SK-N-SH (cell line): Measurements from ENCODE around the gene ZDHHC5. TPM values are rescaled to one million over a fixed set of nuclear protein-coding genes. Genes with fewer than 3 reads are reported as not detected.

Experiments used
- CTCF ChIA-PET: fragments of 300-600, 350-600 bp; formaldehyde crosslinking; extraction: SDS; loops from one replicate; lab custom pipeline; 2021; lab: Yijun Ruan, JAX
- POLR2A ChIA-PET: fragments of 350-600 bp; sonication (Branson Sonifier 250); formaldehyde crosslinking; extraction: SDS; loops from one replicate; lab custom pipeline; 2020; ENCODE audit warnings: antibody characterized with exemption, inconsistent platforms; lab: Yijun Ruan, JAX
- DNase-seq: peaks from one replicate; pipeline ENCODE4 v3.0.0; 2012
- H2AFZ ChIP-seq: fragments of 200-600 bp; sonication (generic); 2 replicates; pipeline ENCODE4 v1.8.1; 2016; ENCODE audit warnings: antibody characterized with exemption, mild to moderate bottlenecking, low read depth
- H3F3A ChIP-seq: fragments of 200-600 bp; sonication (generic); replicated peaks from 2 replicates; pipeline ENCODE3; 2016; ENCODE audit warnings: antibody characterized with exemption, mild to moderate bottlenecking; ENCODE audit not compliant: insufficient read depth
- H3K27ac ChIP-seq, 2 experiments: fragments of 200-500 bp in 1 of 2; fragments of 200-600 bp in 1 of 2; sonication (Bioruptor generic) in 1 of 2; sonication (generic), shearing (Covaris generic) in 1 of 2; 2 replicates each; pipeline versions ENCODE4 v1.5.1 to v1.6.1; 2014 to 2016; ENCODE audit warnings: low read depth in 2 of 2, inconsistent platforms in 1 of 2, low read length in 1 of 2, mild to moderate bottlenecking in 1 of 2, mixed read lengths in 1 of 2
- H3K27me3 ChIP-seq: fragments of 200-600 bp; sonication (generic), shearing (Covaris generic); 2 replicates; pipeline ENCODE4 v1.6.1; 2016; ENCODE audit warnings: mixed run types; ENCODE audit not compliant: insufficient read depth
- H3K36me3 ChIP-seq, 2 experiments: fragments of 200-500 bp in 1 of 2; fragments of 200-600 bp in 1 of 2; sonication (Bioruptor generic) in 1 of 2; sonication (generic) in 1 of 2; replicated peaks in 1 of 2; 2 replicates each; pipeline versions ENCODE3 to v1.5.1; 2014 to 2016; ENCODE audit warnings: low read length in 1 of 2, mild to moderate bottlenecking in 1 of 2; ENCODE audit not compliant: insufficient read depth in 2 of 2, control insufficient read depth in 1 of 2
- H3K4me1 ChIP-seq, 2 experiments: fragments of 200-500 bp in 1 of 2; fragments of 200-600 bp in 1 of 2; sonication (Bioruptor generic) in 1 of 2; sonication (generic), shearing (Covaris generic) in 1 of 2; 2 replicates each; pipeline versions ENCODE4 v1.5.1 to v1.6.1; 2014 to 2016; ENCODE audit warnings: low read depth in 1 of 2, low read length in 1 of 2, mixed run types in 1 of 2; ENCODE audit not compliant: insufficient read depth in 2 of 2, control insufficient read depth in 1 of 2
- H3K4me2 ChIP-seq: fragments of 200-600 bp; sonication (generic), shearing (Covaris generic); 2 replicates; pipeline ENCODE4 v1.6.1; 2017; ENCODE audit warnings: mixed run types
- H3K4me3 ChIP-seq, 2 experiments: fragments of 200-500 bp in 1 of 2; fragments of 200-600 bp in 1 of 2; sonication (Bioruptor generic) in 1 of 2; sonication (generic), shearing (Covaris generic) in 1 of 2; 2 replicates each; pipeline versions ENCODE4 v1.5.1 to v1.8.1; 2014 to 2016; ENCODE audit warnings: low read depth in 2 of 2, inconsistent platforms in 1 of 2, low read length in 1 of 2, mild to moderate bottlenecking in 1 of 2, mixed read lengths in 1 of 2, moderate library complexity in 1 of 2
- H3K79me2 ChIP-seq: fragments of 200-600 bp; sonication (generic); 2 replicates; pipeline ENCODE4 v1.8.1; 2017; ENCODE audit warnings: mild to moderate bottlenecking; ENCODE audit not compliant: insufficient read depth
- H3K9ac ChIP-seq: fragments of 200-600 bp; sonication (generic); 2 replicates; pipeline ENCODE4 v1.6.1; 2017; ENCODE audit warnings: mixed run types
- H3K9me2 ChIP-seq: fragments of 200-600 bp; sonication (generic); 2 replicates; pipeline ENCODE4 v1.6.1; 2017; ENCODE audit warnings: mixed run types
- H3K9me3 ChIP-seq: fragments of 200-600 bp; sonication (generic); 2 replicates; pipeline ENCODE4 v1.6.1; 2017; ENCODE audit warnings: mixed run types, mild to moderate bottlenecking, moderate library complexity
- H4K20me1 ChIP-seq: fragments of 200-600 bp; sonication (generic); 2 replicates; pipeline ENCODE4 v1.6.1; 2017; ENCODE audit warnings: mild to moderate bottlenecking, mixed run types; ENCODE audit not compliant: insufficient read depth
- CHD2 ChIP-seq: fragments of 150-350 bp; IDR thresholded peaks from 2 replicates; pipeline ENCODE4 v1.6.1; 2018; ENCODE audit warnings: low read length; ENCODE audit not compliant: partially characterized antibody
- ELF1 ChIP-seq: IDR thresholded peaks from 2 replicates; pipeline ENCODE4 v1.4.0; 2012
- FOXM1 ChIP-seq: IDR thresholded peaks from 2 replicates; pipeline ENCODE4 v1.4.0; 2012; ENCODE audit warnings: low read depth, mild to moderate bottlenecking
- GABPA ChIP-seq: IDR thresholded peaks from 2 replicates; pipeline ENCODE4 v1.4.0; 2012; ENCODE audit warnings: low read depth, mild to moderate bottlenecking
- GATA2 ChIP-seq: sonication (generic); formaldehyde crosslinking; IDR thresholded peaks from 2 replicates; pipeline ENCODE4 v1.5.0; 2020; ENCODE audit warnings: mild to moderate bottlenecking, missing genetic modification reagents
- IRF3 ChIP-seq: fragments of 150-350 bp; IDR thresholded peaks from 2 replicates; pipeline ENCODE4 v1.6.1; 2016; ENCODE audit warnings: mild to moderate bottlenecking, low read depth, low read length
- JUND ChIP-seq: IDR thresholded peaks from 2 replicates; pipeline ENCODE4 v1.4.0; 2012
- MEF2A ChIP-seq: IDR thresholded peaks from 2 replicates; pipeline ENCODE4 v1.4.0; 2012; ENCODE audit warnings: low read depth, borderline replicate concordance
- NFIC ChIP-seq: IDR thresholded peaks from 2 replicates; pipeline ENCODE4 v1.4.0; 2012; ENCODE audit warnings: borderline replicate concordance
- NRF1 ChIP-seq: IDR thresholded peaks from 2 replicates; pipeline ENCODE4 v1.6.1; 2012; ENCODE audit warnings: low read depth, mild to moderate bottlenecking, low read length
- POLR2AphosphoS5 ChIP-seq: IDR thresholded peaks from 2 replicates; pipeline ENCODE4 v1.6.1; 2012; ENCODE audit warnings: low read depth, low read length
- RFX5 ChIP-seq: IDR thresholded peaks from 2 replicates; pipeline ENCODE4 v1.6.1; 2012; ENCODE audit warnings: mild to moderate bottlenecking, improper control_type of control experiment, low read length
- SMC3 ChIP-seq: IDR thresholded peaks from 2 replicates; pipeline ENCODE4 v1.6.1; 2012; ENCODE audit warnings: low read depth, low read length, improper control_type of control experiment
- YY1 ChIP-seq: IDR thresholded peaks from 2 replicates; pipeline ENCODE4 v1.4.0; 2012; ENCODE audit warnings: low read depth, mild to moderate bottlenecking
- whole genome bisulfite sequencing: methylation state at CpG from one replicate; pipeline ENCODE4 v1.1.6; 2017; ENCODE audit warnings: low lambda C conversion rate; 5-methylcytosine and 5-hydroxymethylcytosine counted together
- polyA plus RNA-seq, 3 experiments: library from polyadenylated mRNA; depleted of rRNA; stranded (reverse); fragments of >200 nt; gene quantifications; 2 replicates each; pipeline ENCODE4 v1.2.3, GENCODE V29; 2012
- small RNA-seq, 7 experiments: library from RNA; depleted of rRNA; stranded (forward); fragments of <200 nt; gene quantifications; one replicate each; pipeline ENCODE3, GENCODE V24; 2012
- TF ChIP-seq, protein P1 (sequence below): IDR thresholded peaks from 2 replicates; pipeline ENCODE4; 2012
- TF ChIP-seq, protein P2 (sequence below): fragments of 200-600 bp; sonication (generic); IDR thresholded peaks from 2 replicates; pipeline ENCODE4 v1.6.1; 2017; ENCODE audit warnings: antibody characterized with exemption, mild to moderate bottlenecking, moderate library complexity
- TF ChIP-seq, protein P3 (sequence below): fragments of 150-350 bp; IDR thresholded peaks from 2 replicates; pipeline ENCODE4 v1.6.1; 2017; ENCODE audit warnings: antibody characterized with exemption, low read length, low read depth, borderline replicate concordance

The ZDHHC5 gene
- polyA plus RNA-seq, 1 of the 3 experiments (the other 2 are of a cell fraction), result 46.6 TPM

GRCh38 chr11:57746920-57747319 lies 79.0 kb downstream of the ZDHHC5 start:
- H3K27me3 ChIP-seq, result no peaks in the 10 kb centered on the region
- POLR2A ChIA-PET, result interaction anchor here (0.7 to 0.8 kb wide), 2 partner anchors 14 to 438 kb away, joined by 5 to 6 read pairs; partner anchors contain the start of gene CTNND1

More at GRCh38 chr11:57746920-57747319, 79.0 kb downstream of the ZDHHC5 start:
- H3K27ac ChIP-seq, result no peak overlapping the region
- no peak for DNase-seq
- H3K4me2 ChIP-seq, result no peak overlapping the region
- no peak overlapping the region for H2AFZ ChIP-seq
- H3K4me3 ChIP-seq, result no peak overlapping the region
- TF ChIP-seq GABPA, result no peak
- no peak for TF ChIP-seq CHD2
- TF ChIP-seq, protein P1, sequence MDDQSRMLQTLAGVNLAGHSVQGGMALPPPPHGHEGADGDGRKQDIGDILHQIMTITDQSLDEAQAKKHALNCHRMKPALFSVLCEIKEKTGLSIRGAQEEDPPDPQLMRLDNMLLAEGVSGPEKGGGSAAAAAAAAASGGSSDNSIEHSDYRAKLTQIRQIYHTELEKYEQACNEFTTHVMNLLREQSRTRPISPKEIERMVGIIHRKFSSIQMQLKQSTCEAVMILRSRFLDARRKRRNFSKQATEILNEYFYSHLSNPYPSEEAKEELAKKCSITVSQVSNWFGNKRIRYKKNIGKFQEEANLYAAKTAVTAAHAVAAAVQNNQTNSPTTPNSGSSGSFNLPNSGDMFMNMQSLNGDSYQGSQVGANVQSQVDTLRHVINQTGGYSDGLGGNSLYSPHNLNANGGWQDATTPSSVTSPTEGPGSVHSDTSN, result no peak
- no peak for TF ChIP-seq NFIC
- TF ChIP-seq YY1, result no peak
- no peak for TF ChIP-seq RFX5
- TF ChIP-seq FOXM1, result no peak
- TF ChIP-seq NRF1, result no peak
- TF ChIP-seq, protein P2, sequence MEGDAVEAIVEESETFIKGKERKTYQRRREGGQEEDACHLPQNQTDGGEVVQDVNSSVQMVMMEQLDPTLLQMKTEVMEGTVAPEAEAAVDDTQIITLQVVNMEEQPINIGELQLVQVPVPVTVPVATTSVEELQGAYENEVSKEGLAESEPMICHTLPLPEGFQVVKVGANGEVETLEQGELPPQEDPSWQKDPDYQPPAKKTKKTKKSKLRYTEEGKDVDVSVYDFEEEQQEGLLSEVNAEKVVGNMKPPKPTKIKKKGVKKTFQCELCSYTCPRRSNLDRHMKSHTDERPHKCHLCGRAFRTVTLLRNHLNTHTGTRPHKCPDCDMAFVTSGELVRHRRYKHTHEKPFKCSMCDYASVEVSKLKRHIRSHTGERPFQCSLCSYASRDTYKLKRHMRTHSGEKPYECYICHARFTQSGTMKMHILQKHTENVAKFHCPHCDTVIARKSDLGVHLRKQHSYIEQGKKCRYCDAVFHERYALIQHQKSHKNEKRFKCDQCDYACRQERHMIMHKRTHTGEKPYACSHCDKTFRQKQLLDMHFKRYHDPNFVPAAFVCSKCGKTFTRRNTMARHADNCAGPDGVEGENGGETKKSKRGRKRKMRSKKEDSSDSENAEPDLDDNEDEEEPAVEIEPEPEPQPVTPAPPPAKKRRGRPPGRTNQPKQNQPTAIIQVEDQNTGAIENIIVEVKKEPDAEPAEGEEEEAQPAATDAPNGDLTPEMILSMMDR, result no peak
- TF ChIP-seq POLR2AphosphoS5, result no peak
- no peak for TF ChIP-seq GATA2 (CRISPR knock-in tag)
- TF ChIP-seq ELF1, result no peak
- no peak for TF ChIP-seq IRF3
- TF ChIP-seq JUND, result no peak
- TF ChIP-seq SMC3, result no peak
- TF ChIP-seq, protein P3, sequence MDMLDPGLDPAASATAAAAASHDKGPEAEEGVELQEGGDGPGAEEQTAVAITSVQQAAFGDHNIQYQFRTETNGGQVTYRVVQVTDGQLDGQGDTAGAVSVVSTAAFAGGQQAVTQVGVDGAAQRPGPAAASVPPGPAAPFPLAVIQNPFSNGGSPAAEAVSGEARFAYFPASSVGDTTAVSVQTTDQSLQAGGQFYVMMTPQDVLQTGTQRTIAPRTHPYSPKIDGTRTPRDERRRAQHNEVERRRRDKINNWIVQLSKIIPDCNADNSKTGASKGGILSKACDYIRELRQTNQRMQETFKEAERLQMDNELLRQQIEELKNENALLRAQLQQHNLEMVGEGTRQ, result no peak
- no peak for TF ChIP-seq MEF2A
- CTCF ChIA-PET, result interaction anchor here (1.0 to 13.2 kb wide), 2 partner anchors 25 to 55 kb away, joined by 3 to 142 read pairs; no protein-coding TSS in a partner anchor
- WGBS, result 90% methylated on average over 1 of the region's 1 CpG
- peaks cover 19% of the 10 kb centered on the region for H3K79me2 ChIP-seq
- peaks cover 0 to 7% of the 10 kb centered on the region in 2 experiments; a peak in 3 of 4 replicates for H3K4me1 ChIP-seq
- H3F3A ChIP-seq, result peaks cover 14% of the 10 kb centered on the region
- H3K9me3 ChIP-seq, result no peaks in the 10 kb centered on the region
- no peaks in the 10 kb centered on the region for H3K9me2 ChIP-seq
- H3K36me3 ChIP-seq, result peaks cover 21 to 35% of the 10 kb centered on the region in 2 experiments
- H4K20me1 ChIP-seq, result no peaks in the 10 kb centered on the region
- no peak overlapping the region for H3K9ac ChIP-seq

Small RNA genes within 50 kb of the gene (small RNA-seq; reads per million reads assigned to genes)
- gene MIR130A (442 to 25,474 (median 11,473) reads per million in 7 experiments), gene TMX2-CTNND1 (0 reads per million in 7 experiments)

Other genes starting within 250 kb of the ZDHHC5 start
- gene SLC43A3, start 241.0 kb upstream of the ZDHHC5 start, polyA plus RNA-seq (2012; rRNA removed), result 4.1 and 4.7 TPM in 2 replicates
- 0.08 and 0.30 TPM in 2 replicates for gene RTN4RL2, start 207.6 kb upstream of the ZDHHC5 start, polyA plus RNA-seq (2012; rRNA removed)
- gene SLC43A1, start 152.4 kb upstream of the ZDHHC5 start, polyA plus RNA-seq (2012; rRNA removed), result 3.7 and 4.4 TPM in 2 replicates
- 179 and 189 TPM in 2 replicates for gene TIMM10, start 137.4 kb upstream of the ZDHHC5 start, polyA plus RNA-seq (2012; rRNA removed)
- gene SMTNL1, start 130.5 kb upstream of the ZDHHC5 start, polyA plus RNA-seq (2012; rRNA removed), result not detected in 2 replicates
- 65.9 and 77.0 TPM in 2 replicates for gene UBE2L6, start 100.4 kb upstream of the ZDHHC5 start, polyA plus RNA-seq (2012; rRNA removed)
- gene SERPING1, start 70.4 kb upstream of the ZDHHC5 start, polyA plus RNA-seq (2012; rRNA removed), result 1.9 and 4.5 TPM in 2 replicates
- 2.3 and 2.4 TPM in 2 replicates for gene YPEL4, start 18.2 kb upstream of the ZDHHC5 start, polyA plus RNA-seq (2012; rRNA removed)
- gene CLP1, start 10.4 kb upstream of the ZDHHC5 start, polyA plus RNA-seq (2012; rRNA removed), result 18.1 and 25.8 TPM in 2 replicates
- gene MED19, start 44.1 kb downstream of the ZDHHC5 start, polyA plus RNA-seq (2012; rRNA removed), result 35.2 and 38.7 TPM in 2 replicates
- 88.6 and 94.6 TPM in 2 replicates for gene TMX2, start 44.5 kb downstream of the ZDHHC5 start, polyA plus RNA-seq (2012; rRNA removed)
- 291 and 333 TPM in 2 replicates for gene SELENOH, start 73.4 kb downstream of the ZDHHC5 start, polyA plus RNA-seq (2012; rRNA removed)
- not detected in 2 replicates for gene BTBD18, start 83.7 kb downstream of the ZDHHC5 start, polyA plus RNA-seq (2012; rRNA removed)
- 39.4 and 49.4 TPM in 2 replicates for gene CTNND1, start 93.7 kb downstream of the ZDHHC5 start, polyA plus RNA-seq (2012; rRNA removed)